ENCODE measurements around the gene SSR3. TPM values are rescaled to one million over a fixed set of nuclear protein-coding genes. Genes with fewer than 3 reads are reported as not detected.

Gene SSR3
- total and polyA plus RNA-seq, 9 of the 15 experiments (the other 6 are each of a cell fraction or from before 2014, with no cell fraction given), result 104 to 464 (median 307) TPM

- peak; percentile 41; the same call in 1 of the 2 replicates for TF ChIP-seq SMARCE1 (IDR thresholded peaks at IDR 0.05)
- no peak for TF ChIP-seq FIP1L1 (IDR thresholded peaks at IDR 0.05; ENCODE audit: low read depth, low read length, poor library complexity, severe bottlenecking)
- no peak for TF ChIP-seq ZNF655 (CRISPR knock-in tag; IDR thresholded peaks at IDR 0.05)
- TF ChIP-seq MYNN (IDR thresholded peaks at IDR 0.05), result no peak
- no peak for TF ChIP-seq MYNN (CRISPR knock-in tag; IDR thresholded peaks at IDR 0.05)
- no peak for TF ChIP-seq ZNF124 (CRISPR knock-in tag; IDR thresholded peaks at IDR 0.05)
- TF ChIP-seq TFAP4 (CRISPR knock-in tag; IDR thresholded peaks at IDR 0.05; ENCODE audit: borderline replicate concordance), result peak; percentile 17; the same call in 1 of the 2 replicates
- TF ChIP-seq ZFX (CRISPR knock-in tag; IDR thresholded peaks at IDR 0.05), result no peak
- no peak for TF ChIP-seq MEF2A (IDR thresholded peaks at IDR 0.05; ENCODE audit: control insufficient read depth, low read depth, low read length)
- no peak for TF ChIP-seq ELF4 (CRISPR knock-in tag; IDR thresholded peaks at IDR 0.05)
- no peak for TF ChIP-seq PCBP2 (IDR thresholded peaks at IDR 0.05; ENCODE audit: low read depth, low read length, poor library complexity, severe bottlenecking)
- no peak for TF ChIP-seq NELFE (IDR thresholded peaks at IDR 0.05; ENCODE audit: insufficient read depth, insufficient read length)
- no peak for TF ChIP-seq HNRNPH1 (optimal IDR thresholded peaks at IDR 0.05; ENCODE audit: low read depth, low read length)
- no peak for TF ChIP-seq POLR2G (IDR thresholded peaks at IDR 0.05; ENCODE audit: low read depth, low read length)
- no peak for TF ChIP-seq SPI1 (IDR thresholded peaks at IDR 0.05; ENCODE audit: borderline replicate concordance, low read depth, low read length)
- no peak for TF ChIP-seq NCOA6 (IDR thresholded peaks at IDR 0.05)
- TF ChIP-seq ARID4B (CRISPR knock-in tag; IDR thresholded peaks at IDR 0.05), result no peak
- no peak for TF ChIP-seq MYBL2 (IDR thresholded peaks at IDR 0.05; ENCODE audit: low read depth)
- no peak for TF ChIP-seq MYBL2 (CRISPR knock-in tag; IDR thresholded peaks at IDR 0.05; ENCODE audit: borderline replicate concordance)
- no peak for TF ChIP-seq HSF4 (CRISPR knock-in tag; IDR thresholded peaks at IDR 0.05; ENCODE audit: borderline replicate concordance)
Measured at GRCh38 chr3:156535162-156535627, 19.7 kb downstream of the SSR3 start (continued).
